ENCODE data around the gene PROX2.
A peak's percentile ranks its signal among the peaks of the same experiment; 100 is the strongest.

- TF ChIP-seq CTCF (IDR thresholded peaks at IDR 0.05) (peak; percentile 94), ZFX (IDR thresholded peaks at IDR 0.05; ENCODE audit: borderline replicate concordance) (no peak)
Observed at GRCh38 chr14:74860899-74861733, 14.8 kb downstream of the PROX2 start.
